HG02642 (cell line): ENCODE measurements around the gene SNRK.

ENCODE experiments used
- ATAC-seq: cut with Tn5 transposase; IDR thresholded peaks from one replicate; pipeline ENCODE4 v1.9.1; 2021; ENCODE audit warnings: mild to moderate bottlenecking; ENCODE audit not compliant: unreplicated experiment, poor library complexity

The SNRK gene

GRCh38 chr3:43286115-43286840 lies at the start of gene SNRK:
SNRK (plus strand) TSS chr3:43286540; CDS start chr3:43303204, 16,664 bp downstream.
- peak; percentile 94 for ATAC-seq

- ATAC-seq = no peak
These were observed 47.5 kb upstream of the SNRK start for GRCh38 chr3:43238801-43239200.

GRCh38 chr3:43239755-43240154 lies 46.6 kb upstream of the SNRK start:
- ATAC-seq = no peak

GRCh38 chr3:43243590-43244587 lies 42.5 kb upstream of the SNRK start:
- ATAC-seq = no peak

- ATAC-seq = no peak
These were observed 41.6 kb upstream of the SNRK start for GRCh38 chr3:43244694-43245093.

GRCh38 chr3:43246976-43247375 lies 39.4 kb upstream of the SNRK start:
- ATAC-seq = no peak

- ATAC-seq = no peak
These were observed 38.7 kb upstream of the SNRK start for GRCh38 chr3:43247561-43248184.

GRCh38 chr3:43248185-43248583 lies 38.2 kb upstream of the SNRK start:
- ATAC-seq = no peak

- ATAC-seq = no peak
These were observed 37.4 kb upstream of the SNRK start for GRCh38 chr3:43248973-43249372.

GRCh38 chr3:43249405-43249804 lies 36.9 kb upstream of the SNRK start:
- ATAC-seq = no peak

- no peak for ATAC-seq
These were observed 33.0 kb upstream of the SNRK start for GRCh38 chr3:43253294-43253693.

- ATAC-seq = no peak
These were observed 32.2 kb upstream of the SNRK start for GRCh38 chr3:43254125-43254524.

- ATAC-seq = no peak
These were observed 30.7 kb upstream of the SNRK start for GRCh38 chr3:43255662-43256061.

- ATAC-seq = no peak
These were observed 29.5 kb upstream of the SNRK start for GRCh38 chr3:43256714-43257461.

- ATAC-seq = no peak
These were observed 28.5 kb upstream of the SNRK start for GRCh38 chr3:43257850-43258249.

GRCh38 chr3:43259626-43260025 lies 26.7 kb upstream of the SNRK start:
- no peak for ATAC-seq

GRCh38 chr3:43260412-43260811 lies 25.9 kb upstream of the SNRK start:
- no peak for ATAC-seq

GRCh38 chr3:43262194-43262593 lies 24.1 kb upstream of the SNRK start:
- ATAC-seq = no peak

- no peak for ATAC-seq
These were observed 19.9 kb upstream of the SNRK start for GRCh38 chr3:43266451-43266850.

- no peak for ATAC-seq
These were observed 19.3 kb upstream of the SNRK start for GRCh38 chr3:43266995-43267394.
